ENCODE results near the gene PKD2.

PKD2 gene

DNA sequence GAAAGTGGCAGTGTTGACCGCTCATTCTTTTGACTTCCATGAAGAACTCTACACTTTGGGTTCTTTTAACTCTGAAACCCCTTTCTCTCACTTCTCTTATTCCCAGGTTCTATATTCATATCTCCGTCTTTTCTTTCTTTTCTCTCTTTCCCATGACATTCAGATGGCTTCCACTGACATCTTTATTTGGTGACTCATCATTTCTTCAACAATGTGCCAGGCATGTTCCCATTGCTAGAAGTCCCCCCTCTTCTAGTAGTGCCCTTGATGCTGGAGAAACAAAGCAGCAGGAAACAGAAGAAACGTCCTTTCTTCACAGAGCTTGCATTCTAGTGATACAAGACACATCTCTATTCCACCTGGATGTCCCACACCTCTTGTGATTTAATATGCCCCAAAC is 33.3 kb downstream of the PKD2 start:
- TF ChIP-seq CTCF (conservative IDR thresholded peaks at IDR 0.05) = no peak
- no peak overlapping the region for H3K27ac ChIP-seq

DNA sequence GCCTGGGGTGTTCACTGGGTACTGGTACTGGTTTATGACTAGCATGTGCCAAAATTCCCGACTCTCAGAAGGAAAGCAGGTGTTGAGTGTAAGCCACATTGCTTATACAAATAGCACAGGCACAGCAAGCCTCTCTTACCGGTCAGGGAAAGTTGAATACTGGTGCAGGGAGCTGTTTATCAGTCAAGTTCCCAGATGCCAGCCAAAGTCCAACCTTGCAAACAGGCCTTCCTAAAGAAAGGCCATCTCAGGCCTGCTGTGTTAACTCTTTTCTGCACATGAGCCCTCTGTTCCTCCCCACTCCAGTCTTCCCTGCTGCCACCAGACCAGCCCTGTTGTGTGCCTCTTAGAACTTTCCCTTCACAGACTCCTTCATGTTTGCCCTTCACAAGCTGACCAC is 34.2 kb downstream of the PKD2 start:
- TF ChIP-seq CTCF (conservative IDR thresholded peaks at IDR 0.05) = no peak
- peak overlapping the region; percentile 47; the same call in 1 of the 2 replicates for H3K27ac ChIP-seq

GRCh38 chr4:88043001-88043400 is 35.6 kb downstream of the PKD2 start:
- TF ChIP-seq CTCF (conservative IDR thresholded peaks at IDR 0.05) = no peak
- H3K27ac ChIP-seq = peak overlapping the region; percentile 47

GRCh38 chr4:88043586-88044340 is 36.3 kb downstream of the PKD2 start:
- no peak for TF ChIP-seq CTCF (conservative IDR thresholded peaks at IDR 0.05)
- H3K27ac ChIP-seq = peak overlapping the region; percentile 47

DNA sequence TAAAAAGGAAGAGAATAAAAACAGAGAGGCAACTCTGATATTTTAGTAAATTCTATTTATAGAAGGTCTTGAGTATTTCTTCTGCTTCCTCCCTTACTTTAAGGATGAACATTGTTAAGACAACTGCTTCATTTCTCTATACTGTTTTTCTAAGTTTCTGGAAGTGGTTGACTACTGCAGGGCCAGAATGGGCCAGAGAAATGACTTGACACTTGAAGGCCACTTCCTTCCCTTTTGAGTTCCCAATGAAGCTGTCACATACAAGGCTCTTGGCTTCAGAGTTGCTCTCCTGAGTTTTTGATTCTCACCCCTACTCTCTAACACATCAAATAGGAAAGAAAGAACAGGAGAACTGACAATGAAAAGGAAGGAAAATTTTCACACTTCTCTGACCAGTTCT is 37.6 kb downstream of the PKD2 start:
- TF ChIP-seq CTCF (conservative IDR thresholded peaks at IDR 0.05) = no peak
- H3K27ac ChIP-seq = no peak overlapping the region

DNA sequence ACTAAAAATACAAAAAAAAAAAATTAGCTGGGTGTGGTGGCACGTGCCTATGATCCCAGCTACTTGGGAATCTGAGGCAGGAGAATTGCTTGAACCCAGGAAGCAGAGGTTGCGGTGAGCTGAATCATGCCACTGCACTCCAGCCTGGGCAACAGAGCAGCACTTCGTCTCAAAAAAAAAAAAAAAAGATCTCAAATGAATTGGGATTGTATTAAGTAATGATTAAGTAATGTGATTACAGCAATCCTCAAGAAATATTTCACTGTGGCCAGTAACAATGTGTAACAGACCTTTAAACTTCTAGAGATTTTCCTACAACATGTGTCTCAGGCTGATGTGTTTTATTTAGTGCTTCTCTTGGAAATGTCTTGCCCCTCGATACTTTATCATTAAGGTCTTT is 46.8 kb downstream of the PKD2 start:
- no peak overlapping the region for H3K27ac ChIP-seq
- no peak for TF ChIP-seq CTCF (conservative IDR thresholded peaks at IDR 0.05)

DNA sequence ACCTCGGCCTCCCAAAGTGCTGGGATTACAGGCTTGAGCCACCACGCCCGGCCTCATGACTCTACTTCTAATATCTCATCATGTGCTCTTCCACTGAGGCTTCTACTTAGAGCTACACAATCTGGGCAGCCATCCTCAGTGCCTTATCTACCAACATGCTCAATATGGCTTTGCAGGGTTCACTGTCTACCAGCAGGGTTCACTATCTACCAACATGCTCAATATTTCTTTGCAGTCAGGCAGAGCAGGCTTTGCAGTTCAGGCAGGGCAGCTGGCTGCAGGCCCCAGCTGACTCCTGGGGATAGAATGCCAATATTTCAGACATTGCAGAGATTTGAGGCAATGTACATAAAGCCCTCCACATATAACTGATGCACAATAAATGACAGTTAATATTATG is 47.5 kb downstream of the PKD2 start:
- no peak overlapping the region for H3K27ac ChIP-seq
- peak; percentile 93 for TF ChIP-seq CTCF (conservative IDR thresholded peaks at IDR 0.05)
